GM20000 (cell line): Measurements from ENCODE around the gene NAALADL2.

Source experiments
- DNase-seq: peaks from one replicate; pipeline ENCODE4 v3.0.0; 2012; ENCODE audit warnings: low spot score
- CTCF ChIP-seq: IDR thresholded peaks from 2 replicates; pipeline ENCODE4 v1.5.1; 2012; ENCODE audit warnings: mild to moderate bottlenecking, control low read depth; ENCODE audit errors: extremely low read depth, missing control alignments

The NAALADL2 gene

GRCh38 chr3:175184392-175184791 lies 325.3 kb downstream of the NAALADL2 start:
- TF ChIP-seq CTCF, result no peak

GRCh38 chr3:175185903-175186302 lies 326.8 kb downstream of the NAALADL2 start:
- no peak for DNase-seq
- no peak for TF ChIP-seq CTCF

More at GRCh38 chr3:175184392-175184791, 325.3 kb downstream of the NAALADL2 start:
- no peak for DNase-seq

GRCh38 chr3:175186511-175186910 lies 327.4 kb downstream of the NAALADL2 start:
- DNase-seq, result no peak
- TF ChIP-seq CTCF, result no peak

GRCh38 chr3:175187586-175187985 lies 328.5 kb downstream of the NAALADL2 start:
- TF ChIP-seq CTCF, result no peak
- DNase-seq, result no peak

GRCh38 chr3:175192536-175192935 lies 333.4 kb downstream of the NAALADL2 start:
- DNase-seq, result no peak
- no peak for TF ChIP-seq CTCF

GRCh38 chr3:175193815-175194518 lies 334.8 kb downstream of the NAALADL2 start:
- DNase-seq, result peak; percentile 2
- no peak for TF ChIP-seq CTCF

GRCh38 chr3:175198991-175199783 lies 340.1 kb downstream of the NAALADL2 start:
- TF ChIP-seq CTCF, result no peak
- DNase-seq, result no peak
